Smooth muscle cell (in vitro differentiated cells): ENCODE measurements around the gene RNF225. TPM values are rescaled to one million over a fixed set of nuclear protein-coding genes. Genes with fewer than 3 reads are reported as not detected.
"Not testable (repeated sequence)": the region's sequence is repeated elsewhere in the genome, so short reads cannot be mapped to it uniquely, and the experiment has no call there.

Experiments
- DNase-seq: peaks from one replicate; lab custom pipeline; 2025; ENCODE audit not compliant: unreplicated experiment; lab: John Stamatoyannopoulos, UW
- H2AFZ ChIP-seq: fragments of 200-600 bp; sonication (generic); 2 replicates; pipeline ENCODE4 v1.6.0; 2016; ENCODE audit warnings: antibody characterized with exemption, low read depth, mild to moderate bottlenecking
- H3F3A ChIP-seq: fragments of 200-600 bp; sonication (generic); 2 replicates; pipeline ENCODE4 v1.6.0; 2017; ENCODE audit warnings: antibody characterized with exemption, low read depth
- H3K27ac ChIP-seq: fragments of 200-600 bp; sonication (generic); 2 replicates; pipeline ENCODE4 v1.5.1; 2016; ENCODE audit warnings: low read depth, mild to moderate bottlenecking
- H3K27me3 ChIP-seq: fragments of 200-600 bp; sonication (generic); 2 replicates; pipeline ENCODE4 v1.6.1; 2016; ENCODE audit warnings: low read depth, mild to moderate bottlenecking
- H3K36me3 ChIP-seq: fragments of 200-600 bp; sonication (generic); 2 replicates; pipeline ENCODE4 v1.5.1; 2016; ENCODE audit warnings: low read depth
- H3K4me1 ChIP-seq: fragments of 200-600 bp; sonication (generic); 2 replicates; pipeline ENCODE4 v1.5.1; 2016; ENCODE audit warnings: low read depth
- H3K4me2 ChIP-seq: fragments of 200-600 bp; sonication (generic); 2 replicates; pipeline ENCODE4 v1.6.0; 2016; ENCODE audit warnings: mild to moderate bottlenecking
- H3K4me3 ChIP-seq: fragments of 200-600 bp; sonication (generic); 2 replicates; pipeline ENCODE4 v1.5.1; 2016; ENCODE audit warnings: mild to moderate bottlenecking
- H3K79me2 ChIP-seq: fragments of 200-600 bp; sonication (generic); 2 replicates; pipeline ENCODE4 v1.6.0; 2016; ENCODE audit warnings: low read depth, mild to moderate bottlenecking
- H3K9ac ChIP-seq: fragments of 200-600 bp; sonication (generic); 2 replicates; pipeline ENCODE4 v1.6.0; 2016; ENCODE audit warnings: low read depth
- H3K9me3 ChIP-seq: fragments of 200-600 bp; sonication (generic); replicated peaks from 2 replicates; pipeline ENCODE4 v1.5.1; 2016; ENCODE audit warnings: low read depth
- H4K20me1 ChIP-seq: fragments of 200-600 bp; sonication (generic); 2 replicates; pipeline ENCODE4 v1.6.0; 2016; ENCODE audit warnings: low read depth
- CTCF ChIP-seq: fragments of 200-600 bp; sonication (generic); IDR thresholded peaks from 2 replicates; pipeline ENCODE4 v1.5.1; 2017; ENCODE audit warnings: borderline replicate concordance, mild to moderate bottlenecking, antibody characterized with exemption; ENCODE audit not compliant: insufficient read depth, poor library complexity, severe bottlenecking
- WGBS: methylation state at CpG from one replicate; pipeline ENCODE4 v1.1.7; 2016; ENCODE audit warnings: low lambda C conversion rate; 5-methylcytosine and 5-hydroxymethylcytosine counted together
- polyA plus RNA-seq: library from polyadenylated mRNA; unstranded; fragments of >200 nt; fragmentation: Nextera tagmentation; extraction: Ambion mirVana; gene quantifications from 2 replicates; pipeline ENCODE4 v1.2.1, GENCODE V29; 2016
- total RNA-seq: library from RNA; depleted of rRNA; stranded (reverse); fragments of >200 nt; gene quantifications from 2 replicates; pipeline ENCODE4 v1.2.3, GENCODE V29; 2014

The RNF225 gene
- total and polyA plus RNA-seq, 2 experiments from 2014 or later = 0.96 TPM; not detected in 1

- H3K4me3 ChIP-seq = no peak overlapping the region
- H3F3A ChIP-seq = no peaks in the 10 kb centered on the region
- H3K36me3 ChIP-seq = no peaks in the 10 kb centered on the region
- no peak overlapping the region for H3K9ac ChIP-seq
- no peak overlapping the region for H3K27ac ChIP-seq
- no peaks in the 10 kb centered on the region for H4K20me1 ChIP-seq
- H2AFZ ChIP-seq = no peak overlapping the region
- H3K4me1 ChIP-seq = no peaks in the 10 kb centered on the region
- DNase-seq = no peak
- no peaks in the 10 kb centered on the region for H3K27me3 ChIP-seq
- no peak for TF ChIP-seq CTCF
- WGBS = 93% methylated on average over 4 of the region's 4 CpGs
- H3K79me2 ChIP-seq = no peaks in the 10 kb centered on the region
- H3K4me2 ChIP-seq = no peak overlapping the region
- H3K9me3 ChIP-seq = no peaks in the 10 kb centered on the region
Observed at GRCh38 chr19:58374200-58374599, 21.3 kb upstream of the RNF225 start.

- not testable (repeated sequence) for H2AFZ ChIP-seq
Observed at GRCh38 chr19:58376724-58377123, 18.7 kb upstream of the RNF225 start.

GRCh38 chr19:58379246-58379645 is 16.2 kb upstream of the RNF225 start:
- Histone ChIP-seq H3K27ac (no peak overlapping the region), H3K9me3 (no peaks in the 10 kb centered on the region), H3K9ac (no peak overlapping the region), H3K27me3 (no peaks in the 10 kb centered on the region), H3F3A (no peaks in the 10 kb centered on the region), H4K20me1 (no peaks in the 10 kb centered on the region), H3K79me2 (peaks cover 4% of the 10 kb centered on the region), H3K4me2 (peak overlapping the region; percentile 89), H3K36me3 (no peaks in the 10 kb centered on the region), H3K4me1 (peaks cover 3% of the 10 kb centered on the region), H2AFZ (no peak overlapping the region), H3K4me3 (no peak overlapping the region)
- WGBS = 93% methylated on average over 6 of the region's 6 CpGs
- TF ChIP-seq CTCF = no peak
- DNase-seq = no peak

More at GRCh38 chr19:58376724-58377123, 18.7 kb upstream of the RNF225 start:
- H3K4me1 ChIP-seq, H3K9me3 ChIP-seq, DNase-seq, H3K9ac ChIP-seq, H3K36me3 ChIP-seq, H3K4me3 ChIP-seq, H3F3A ChIP-seq, H4K20me1 ChIP-seq, H3K79me2 ChIP-seq, H3K4me2 ChIP-seq, H3K27ac ChIP-seq, H3K27me3 ChIP-seq: not testable (repeated sequence)
- 95% methylated on average over 7 of the region's 7 CpGs for WGBS

- Histone ChIP-seq H3K4me2 (peak overlapping the region; percentile 89), H3K9ac (peak overlapping the region; percentile 97), H4K20me1 (no peaks in the 10 kb centered on the region), H3K4me3 (peak overlapping the region; percentile 90), H3K79me2 (peaks cover 4% of the 10 kb centered on the region), H3F3A (no peaks in the 10 kb centered on the region), H3K4me1 (peaks cover 3% of the 10 kb centered on the region), H3K36me3 (no peaks in the 10 kb centered on the region), H3K27ac (peak overlapping the region; percentile 74), H3K9me3 (no peaks in the 10 kb centered on the region), H3K27me3 (no peaks in the 10 kb centered on the region), H2AFZ (peak overlapping the region; percentile 75)
- no peak for DNase-seq
- 9% methylated on average over 24 of the region's 24 CpGs for WGBS
- no peak for TF ChIP-seq CTCF
Observed at GRCh38 chr19:58380037-58380661, 15.3 kb upstream of the RNF225 start.
